Suprapubic skin (tissue), 4 donors: ENCODE results near the gene LOC128125822.

Experiments used
- DNase-seq, 2 donors: peaks; one replicate each; pipeline ENCODE4 v3.0.0-alpha.2; 2019; ENCODE audit warnings: low spot score in 2 of 2
- H3K27ac ChIP-seq: fragments of 200-600 bp; sonication (generic); one replicate; pipeline ENCODE4 v1.5.1; 2019
- H3K27me3 ChIP-seq: fragments of 200-600 bp; sonication (generic); one replicate; pipeline ENCODE4 v1.5.1; 2019
- H3K36me3 ChIP-seq: fragments of 200-600 bp; sonication (generic); one replicate; pipeline ENCODE4 v1.5.1; 2019
- H3K4me1 ChIP-seq: fragments of 200-600 bp; sonication (generic); one replicate; pipeline ENCODE4 v1.5.1; 2019
- H3K4me3 ChIP-seq: fragments of 200-600 bp; sonication (generic); one replicate; pipeline ENCODE4 v1.5.1; 2019; ENCODE audit warnings: mild to moderate bottlenecking
- H3K9me3 ChIP-seq: fragments of 200-600 bp; sonication (generic); one replicate; pipeline ENCODE4 v1.5.1; 2019
- CTCF ChIP-seq, 2 donors: fragments of 200-600 bp in 1 of 2; fragments of 450-650 bp in 1 of 2; sonication (generic) in 1 of 2; IDR thresholded peaks; one replicate each; pipeline ENCODE4 v1.5.1; 2016 to 2019; ENCODE audit warnings: antibody characterized with exemption in 2 of 2, mild to moderate bottlenecking in 1 of 2, moderate library complexity in 1 of 2
- EP300 ChIP-seq: sonication (generic); formaldehyde crosslinking; IDR thresholded peaks from one replicate; pipeline ENCODE4 v1.6.1; 2017; ENCODE audit warnings: antibody characterized with exemption
- POLR2A ChIP-seq, 2 donors: fragments of 450-650 bp; IDR thresholded peaks; one replicate each; pipeline ENCODE4 v1.6.1; 2017; ENCODE audit warnings: antibody characterized with exemption in 2 of 2, mild to moderate bottlenecking in 2 of 2, moderate library complexity in 2 of 2
- POLR2AphosphoS5 ChIP-seq, 3 donors: sonication (generic); formaldehyde crosslinking; IDR thresholded peaks; one replicate each; pipeline ENCODE4 v1.6.1; 2017; ENCODE audit warnings: antibody characterized with exemption in 3 of 3
- WGBS: methylation state at CpG from one replicate; pipeline ENCODE4 v1.1.5; 2018; 5-methylcytosine and 5-hydroxymethylcytosine counted together

LOC128125822 gene

GRCh38 chr6:63576985-63577712 lies 4.9 kb downstream of the LOC128125822 start:
- H3K9me3 ChIP-seq, result no peaks in the 10 kb centered on the region
- WGBS, result 96% methylated on average over 5 of the region's 5 CpGs
- DNase-seq, result no peak
- no peak overlapping the region for H3K4me3 ChIP-seq
- H3K27me3 ChIP-seq, result no peaks in the 10 kb centered on the region
- no peak overlapping the region for H3K27ac ChIP-seq
- H3K4me1 ChIP-seq, result peaks cover 21% of the 10 kb centered on the region
- TF ChIP-seq CTCF (IDR thresholded peaks at IDR 0.05) (no peak), EP300 (no peak), POLR2AphosphoS5 (IDR thresholded peaks at IDR 0.05) (no peak), POLR2A (IDR thresholded peaks at IDR 0.05) (no peak)
- peaks cover 48% of the 10 kb centered on the region for H3K36me3 ChIP-seq

DNA sequence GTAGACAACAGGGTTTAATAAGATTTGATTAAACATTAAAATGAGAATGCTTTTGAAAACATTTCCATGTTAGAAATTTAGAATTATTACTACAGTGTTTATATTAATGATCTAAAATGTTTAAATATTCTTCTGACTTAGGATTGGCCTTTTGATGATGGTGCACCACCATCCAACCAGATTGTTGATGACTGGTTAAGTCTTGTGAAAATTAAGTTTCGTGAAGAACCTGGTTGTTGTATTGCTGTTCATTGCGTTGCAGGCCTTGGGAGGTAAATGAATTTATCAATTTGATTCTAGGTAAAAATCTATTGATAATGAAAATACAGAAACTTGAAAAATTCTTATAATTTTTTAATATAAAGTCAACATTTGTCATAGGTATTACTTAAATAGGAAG lies 6.5 kb downstream of the LOC128125822 start:
- H3K4me3 ChIP-seq, result no peak overlapping the region
- peaks cover 53% of the 10 kb centered on the region for H3K36me3 ChIP-seq
- H3K27me3 ChIP-seq, result no peaks in the 10 kb centered on the region
- H3K27ac ChIP-seq, result no peak overlapping the region
- WGBS, result 96% methylated on average over 2 of the region's 2 CpGs
- H3K9me3 ChIP-seq, result no peaks in the 10 kb centered on the region
- DNase-seq, result no peak
- H3K4me1 ChIP-seq, result peaks cover 20% of the 10 kb centered on the region
- TF ChIP-seq POLR2AphosphoS5 (IDR thresholded peaks at IDR 0.05) (no peak), EP300 (no peak), POLR2A (IDR thresholded peaks at IDR 0.05) (no peak), CTCF (IDR thresholded peaks at IDR 0.05) (no peak)

DNA sequence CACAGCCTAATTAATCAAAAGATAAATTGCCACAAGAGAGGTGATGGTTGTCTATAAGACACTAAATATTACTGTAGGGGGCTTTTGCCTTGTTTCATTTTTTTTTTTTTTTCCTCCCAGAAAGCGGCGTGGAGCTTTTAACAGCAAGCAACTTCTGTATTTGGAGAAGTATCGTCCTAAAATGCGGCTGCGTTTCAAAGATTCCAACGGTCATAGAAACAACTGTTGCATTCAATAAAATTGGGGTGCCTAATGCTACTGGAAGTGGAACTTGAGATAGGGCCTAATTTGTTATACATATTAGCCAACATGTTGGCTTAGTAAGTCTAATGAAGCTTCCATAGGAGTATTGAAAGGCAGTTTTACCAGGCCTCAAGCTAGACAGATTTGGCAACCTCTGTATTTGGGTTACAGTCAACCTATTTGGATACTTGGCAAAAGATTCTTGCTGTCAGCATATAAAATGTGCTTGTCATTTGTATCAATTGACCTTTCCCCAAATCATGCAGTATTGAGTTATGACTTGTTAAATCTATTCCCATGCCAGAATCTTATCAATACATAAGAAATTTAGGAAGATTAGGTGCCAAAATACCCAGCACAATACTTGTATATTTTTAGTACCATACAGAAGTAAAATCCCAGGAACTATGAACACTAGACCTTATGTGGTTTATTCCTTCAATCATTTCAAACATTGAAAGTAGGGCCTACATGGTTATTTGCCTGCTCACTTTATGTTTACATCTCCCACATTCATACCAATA lies 7.8 kb downstream of the LOC128125822 start:
- H3K4me1 ChIP-seq, result peaks cover 6% of the 10 kb centered on the region
- H3K36me3 ChIP-seq, result peaks cover 53% of the 10 kb centered on the region
- H3K4me3 ChIP-seq, result no peak overlapping the region
- 85% methylated on average over 6 of the region's 6 CpGs for WGBS
- TF ChIP-seq POLR2AphosphoS5 (IDR thresholded peaks at IDR 0.05), result no peak
- no peak for TF ChIP-seq CTCF (IDR thresholded peaks at IDR 0.05)
- no peak for TF ChIP-seq EP300
- no peak for TF ChIP-seq POLR2A (IDR thresholded peaks at IDR 0.05)
- H3K27ac ChIP-seq, result no peak overlapping the region
- no peaks in the 10 kb centered on the region for H3K27me3 ChIP-seq
- no peak for DNase-seq
- no peaks in the 10 kb centered on the region for H3K9me3 ChIP-seq

- peaks cover 53% of the 10 kb centered on the region for H3K36me3 ChIP-seq
- H3K4me1 ChIP-seq, result peaks cover 4% of the 10 kb centered on the region
- no peak overlapping the region for H3K4me3 ChIP-seq
- 73% methylated on average over 3 of the region's 3 CpGs for whole genome bisulfite sequencing
- no peaks in the 10 kb centered on the region for H3K27me3 ChIP-seq
- no peak for DNase-seq
- H3K27ac ChIP-seq, result no peak overlapping the region
- no peaks in the 10 kb centered on the region for H3K9me3 ChIP-seq
- no peak for TF ChIP-seq EP300
Observed at GRCh38 chr6:63580704-63580961, 8.4 kb downstream of the LOC128125822 start.

DNA sequence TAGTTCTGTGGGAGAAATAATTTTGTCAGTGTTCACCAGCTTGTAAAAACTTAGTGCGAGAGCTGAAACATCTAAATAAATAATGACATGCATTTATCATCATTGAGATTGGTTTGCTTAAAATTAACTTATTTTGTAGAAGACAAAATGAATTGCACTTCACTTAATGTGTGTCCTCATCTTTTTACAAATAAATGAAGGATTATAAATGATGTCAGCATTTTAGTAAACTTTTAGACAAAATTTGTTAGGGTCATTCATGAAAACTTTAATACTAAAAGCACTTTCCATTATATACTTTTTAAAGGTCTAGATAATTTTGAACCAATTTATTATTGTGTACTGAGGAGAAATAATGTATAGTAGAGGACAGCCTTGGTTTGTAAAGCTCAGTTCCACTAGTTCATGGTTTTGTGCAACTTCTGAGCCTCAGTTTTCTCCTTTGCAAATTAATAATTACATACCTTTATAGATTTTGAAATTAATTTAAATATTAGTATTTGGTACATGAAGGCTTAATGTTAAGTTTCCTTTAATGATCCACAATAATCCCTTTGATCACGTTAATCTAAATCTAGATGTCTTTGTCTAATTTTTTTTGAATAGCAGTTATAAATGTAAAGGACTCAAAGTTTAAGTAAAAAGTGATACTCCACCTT lies 9.2 kb downstream of the LOC128125822 start:
- H3K36me3 ChIP-seq, result peaks cover 51% of the 10 kb centered on the region
- H3K9me3 ChIP-seq, result no peaks in the 10 kb centered on the region
- TF ChIP-seq EP300 (no peak), POLR2AphosphoS5 (IDR thresholded peaks at IDR 0.05) (no peak), POLR2A (IDR thresholded peaks at IDR 0.05) (no peak), CTCF (IDR thresholded peaks at IDR 0.05) (no peak)
- H3K4me1 ChIP-seq, result no peaks in the 10 kb centered on the region
- 96% methylated on average over 2 of the region's 2 CpGs for WGBS
- no peak overlapping the region for H3K27ac ChIP-seq
- no peak for DNase-seq
- no peaks in the 10 kb centered on the region for H3K27me3 ChIP-seq
- no peak overlapping the region for H3K4me3 ChIP-seq
